WTC11 (cell line): ENCODE measurements around the gene PPM1K.

Experiments
- ATF1 ChIP-seq: sonication (generic); formaldehyde crosslinking; IDR thresholded peaks from 2 replicates; pipeline ENCODE4 v1.8.1; 2023; ENCODE audit warnings: mild to moderate bottlenecking, moderate library complexity, missing genetic modification reagents
- E2F1 ChIP-seq: sonication (generic); formaldehyde crosslinking; IDR thresholded peaks from 2 replicates; pipeline ENCODE4 v1.8.0; 2022; ENCODE audit warnings: mild to moderate bottlenecking, missing genetic modification reagents
- ETV6 ChIP-seq: sonication (generic); formaldehyde crosslinking; IDR thresholded peaks from 2 replicates; pipeline ENCODE4 v1.8.1; 2022; ENCODE audit warnings: mild to moderate bottlenecking, missing genetic modification reagents
- MLX ChIP-seq: sonication (generic); formaldehyde crosslinking; IDR thresholded peaks from 2 replicates; pipeline ENCODE4 v1.8.1; 2023; ENCODE audit warnings: mild to moderate bottlenecking, missing genetic modification reagents, moderate library complexity
- MYBL2 ChIP-seq: sonication (generic); formaldehyde crosslinking; IDR thresholded peaks from 2 replicates; pipeline ENCODE4 v1.8.1; 2023; ENCODE audit warnings: mild to moderate bottlenecking, moderate library complexity, missing genetic modification reagents
- NR2C2 ChIP-seq: sonication (generic); formaldehyde crosslinking; IDR thresholded peaks from 2 replicates; pipeline ENCODE4 v1.8.0; 2022; ENCODE audit warnings: mild to moderate bottlenecking, missing genetic modification reagents
- NR3C1 ChIP-seq: sonication (generic); formaldehyde crosslinking; conservative IDR thresholded peaks from 2 replicates; pipeline ENCODE4 v1.8.1; 2023; ENCODE audit warnings: low read depth, mild to moderate bottlenecking, missing genetic modification reagents
- SMAD4 ChIP-seq: sonication (generic); formaldehyde crosslinking; IDR thresholded peaks from 2 replicates; pipeline ENCODE4 v1.8.0; 2022; ENCODE audit warnings: mild to moderate bottlenecking, missing genetic modification reagents
- USF2 ChIP-seq: sonication (generic); formaldehyde crosslinking; IDR thresholded peaks from 2 replicates; pipeline ENCODE4 v1.8.1; 2023; ENCODE audit warnings: mild to moderate bottlenecking, missing genetic modification reagents, moderate library complexity
- TF ChIP-seq, protein P1 (sequence below): sonication (generic); formaldehyde crosslinking; IDR thresholded peaks from 2 replicates; pipeline ENCODE4 v1.8.1; 2023; ENCODE audit warnings: mild to moderate bottlenecking, missing genetic modification reagents
- TF ChIP-seq, protein P2 (sequence below): fragments of 200-600 bp; IDR thresholded peaks from 2 replicates; pipeline ENCODE4 v1.8.0; 2022; ENCODE audit warnings: antibody characterized with exemption
- TF ChIP-seq, protein P3 (sequence below): sonication (generic); formaldehyde crosslinking; IDR thresholded peaks from 2 replicates; pipeline ENCODE4 v1.8.0; 2022; ENCODE audit warnings: mild to moderate bottlenecking, missing genetic modification reagents

DNA sequence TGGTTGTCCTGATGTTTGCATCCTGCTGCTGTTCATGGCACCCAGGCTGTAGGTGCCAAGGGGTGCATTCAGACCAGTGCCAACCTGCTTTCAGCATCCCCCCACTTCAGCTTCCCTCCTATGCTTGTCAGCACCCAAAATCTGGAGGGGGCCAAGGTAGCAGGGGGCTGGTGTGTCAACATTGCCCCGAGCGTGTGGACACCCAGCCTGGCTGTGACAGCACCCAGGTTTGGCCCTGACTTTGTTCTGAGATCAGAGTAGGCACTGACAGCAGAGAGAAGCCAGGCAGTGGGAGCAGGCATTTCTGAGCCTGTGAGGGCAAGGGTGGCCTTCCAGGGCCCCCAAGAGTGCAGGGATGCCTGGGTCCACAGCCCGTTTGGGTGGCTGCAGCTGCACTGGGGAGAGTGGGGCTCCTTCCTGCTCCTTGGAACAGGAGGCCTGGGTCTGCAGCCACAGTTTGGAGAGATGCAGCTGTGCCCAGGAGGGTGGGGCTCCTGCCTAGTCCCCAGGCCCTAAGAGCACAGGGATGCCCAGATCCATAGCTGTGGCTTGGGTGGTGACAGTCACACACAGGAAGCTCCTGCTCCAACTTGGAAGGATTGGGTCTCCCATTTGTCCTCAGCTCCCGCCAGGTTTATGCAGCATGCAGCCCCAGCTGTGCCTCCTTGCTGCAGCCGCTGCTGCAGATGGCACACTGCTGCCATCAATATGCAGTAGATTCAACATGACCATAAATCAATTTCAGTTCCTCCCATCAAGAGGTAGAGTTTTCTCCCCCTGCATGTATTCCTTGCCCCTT lies 12.3 kb upstream of the PPM1K start:
- TF ChIP-seq, protein P1, sequence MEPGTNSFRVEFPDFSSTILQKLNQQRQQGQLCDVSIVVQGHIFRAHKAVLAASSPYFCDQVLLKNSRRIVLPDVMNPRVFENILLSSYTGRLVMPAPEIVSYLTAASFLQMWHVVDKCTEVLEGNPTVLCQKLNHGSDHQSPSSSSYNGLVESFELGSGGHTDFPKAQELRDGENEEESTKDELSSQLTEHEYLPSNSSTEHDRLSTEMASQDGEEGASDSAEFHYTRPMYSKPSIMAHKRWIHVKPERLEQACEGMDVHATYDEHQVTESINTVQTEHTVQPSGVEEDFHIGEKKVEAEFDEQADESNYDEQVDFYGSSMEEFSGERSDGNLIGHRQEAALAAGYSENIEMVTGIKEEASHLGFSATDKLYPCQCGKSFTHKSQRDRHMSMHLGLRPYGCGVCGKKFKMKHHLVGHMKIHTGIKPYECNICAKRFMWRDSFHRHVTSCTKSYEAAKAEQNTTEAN (CRISPR knock-in tag), result no peak
- TF ChIP-seq USF2 (no peak), MYBL2 (CRISPR knock-in tag) (no peak), ATF1 (CRISPR knock-in tag) (no peak), NR3C1 (CRISPR knock-in tag) (no peak), SMAD4 (CRISPR knock-in tag) (no peak), MLX (no peak), ETV6 (CRISPR knock-in tag) (no peak), NR2C2 (CRISPR knock-in tag) (no peak), E2F1 (CRISPR knock-in tag) (no peak)
- TF ChIP-seq, protein P2, sequence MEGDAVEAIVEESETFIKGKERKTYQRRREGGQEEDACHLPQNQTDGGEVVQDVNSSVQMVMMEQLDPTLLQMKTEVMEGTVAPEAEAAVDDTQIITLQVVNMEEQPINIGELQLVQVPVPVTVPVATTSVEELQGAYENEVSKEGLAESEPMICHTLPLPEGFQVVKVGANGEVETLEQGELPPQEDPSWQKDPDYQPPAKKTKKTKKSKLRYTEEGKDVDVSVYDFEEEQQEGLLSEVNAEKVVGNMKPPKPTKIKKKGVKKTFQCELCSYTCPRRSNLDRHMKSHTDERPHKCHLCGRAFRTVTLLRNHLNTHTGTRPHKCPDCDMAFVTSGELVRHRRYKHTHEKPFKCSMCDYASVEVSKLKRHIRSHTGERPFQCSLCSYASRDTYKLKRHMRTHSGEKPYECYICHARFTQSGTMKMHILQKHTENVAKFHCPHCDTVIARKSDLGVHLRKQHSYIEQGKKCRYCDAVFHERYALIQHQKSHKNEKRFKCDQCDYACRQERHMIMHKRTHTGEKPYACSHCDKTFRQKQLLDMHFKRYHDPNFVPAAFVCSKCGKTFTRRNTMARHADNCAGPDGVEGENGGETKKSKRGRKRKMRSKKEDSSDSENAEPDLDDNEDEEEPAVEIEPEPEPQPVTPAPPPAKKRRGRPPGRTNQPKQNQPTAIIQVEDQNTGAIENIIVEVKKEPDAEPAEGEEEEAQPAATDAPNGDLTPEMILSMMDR, result no peak
- TF ChIP-seq, protein P3, sequence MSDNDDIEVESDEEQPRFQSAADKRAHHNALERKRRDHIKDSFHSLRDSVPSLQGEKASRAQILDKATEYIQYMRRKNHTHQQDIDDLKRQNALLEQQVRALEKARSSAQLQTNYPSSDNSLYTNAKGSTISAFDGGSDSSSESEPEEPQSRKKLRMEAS (CRISPR knock-in tag), result no peak
